GM21529 (cell line): Measurements from ENCODE around the gene EPPIN.
"Not testable (repeated sequence)": the region's sequence is repeated elsewhere in the genome, so short reads cannot be mapped to it uniquely, and the experiment has no call there.

Experiments used
- ATAC-seq: cut with Tn5 transposase; IDR thresholded peaks from one replicate; pipeline ENCODE4 v1.9.1; 2021; ENCODE audit not compliant: unreplicated experiment

EPPIN gene

GRCh38 chr20:45547206-45547770 is at the start of gene EPPIN:
Gene EPPIN, minus strand, starts transcription at chr20:45547401. Its CDS starts 44 bp downstream, at chr20:45547357.
- no peak for ATAC-seq

- ATAC-seq, result no peak
Measured at GRCh38 chr20:45595235-45595634, 48.0 kb upstream of the EPPIN start.

- no peak for ATAC-seq
Measured at GRCh38 chr20:45593498-45593897, 46.3 kb upstream of the EPPIN start.

GRCh38 chr20:45592574-45593189 is 45.5 kb upstream of the EPPIN start:
- ATAC-seq, result no peak

GRCh38 chr20:45589725-45590124 is 42.5 kb upstream of the EPPIN start:
- ATAC-seq, result no peak

- no peak for ATAC-seq
Measured at GRCh38 chr20:45588800-45589199, 41.6 kb upstream of the EPPIN start.

- ATAC-seq, result not testable (repeated sequence)
Measured at GRCh38 chr20:45585986-45586385, 38.8 kb upstream of the EPPIN start.

- ATAC-seq, result not testable (repeated sequence)
Measured at GRCh38 chr20:45584294-45584693, 37.1 kb upstream of the EPPIN start.

- ATAC-seq, result no peak
Measured at GRCh38 chr20:45583502-45583901, 36.3 kb upstream of the EPPIN start.

- ATAC-seq, result no peak
Measured at GRCh38 chr20:45581702-45582101, 34.5 kb upstream of the EPPIN start.

GRCh38 chr20:45579184-45579583 is 32.0 kb upstream of the EPPIN start, which contains the start of gene WFDC8:
Gene WFDC8, minus strand, starts transcription at chr20:45579284. Its CDS starts 37 bp downstream, at chr20:45579247.
- no peak for ATAC-seq

- ATAC-seq, result no peak
Measured at GRCh38 chr20:45578231-45578630, 31.0 kb upstream of the EPPIN start.

GRCh38 chr20:45576995-45577394 is 29.8 kb upstream of the EPPIN start:
- no peak for ATAC-seq

- no peak for ATAC-seq
Measured at GRCh38 chr20:45575931-45576330, 28.7 kb upstream of the EPPIN start.

- ATAC-seq, result not testable (repeated sequence)
Measured at GRCh38 chr20:45569650-45570049, 22.4 kb upstream of the EPPIN start.

GRCh38 chr20:45564760-45565276 is 17.6 kb upstream of the EPPIN start:
- ATAC-seq, result no peak

- ATAC-seq, result no peak
Measured at GRCh38 chr20:45555198-45555597, 8.0 kb upstream of the EPPIN start.

- ATAC-seq, result no peak
Measured at GRCh38 chr20:45552456-45552855, 5.3 kb upstream of the EPPIN start.

GRCh38 chr20:45550765-45551164 is 3.6 kb upstream of the EPPIN start:
- ATAC-seq, result no peak

GRCh38 chr20:45548410-45548809 is 1.2 kb upstream of the EPPIN start:
- no peak for ATAC-seq

GRCh38 chr20:45545754-45546453 is 1.3 kb downstream of the EPPIN start:
- ATAC-seq, result no peak

- ATAC-seq, result no peak
Measured at GRCh38 chr20:45545351-45545750, 1.9 kb downstream of the EPPIN start.
